H1 (cell line): ENCODE measurements around the gene POMZP3. TPM values are rescaled to one million over a fixed set of nuclear protein-coding genes. Genes with fewer than 3 reads are reported as not detected.
"Not testable (repeated sequence)": the region's sequence is repeated elsewhere in the genome, so short reads cannot be mapped to it uniquely, and the experiment has no call there.

Experiments used
- CTCF ChIA-PET: fragments of 300-600 bp; sonication (Branson Sonifier 250); formaldehyde crosslinking; loops from one replicate; lab custom pipeline; 2021; ENCODE audit not compliant: partially characterized antibody; lab: Charles Lee
- POLR2A ChIA-PET: fragments of 300-600 bp; sonication (Branson Sonifier 250); formaldehyde crosslinking; loops from one replicate; lab custom pipeline; 2021; ENCODE audit warnings: inconsistent platforms; ENCODE audit not compliant: partially characterized antibody; lab: Charles Lee
- DNase-seq, 2 experiments: peaks; one replicate each; pipeline versions ENCODE4 v3.0.0 to v3.0.0-alpha.2; 2010 to 2022; ENCODE audit warnings: low spot score in 2 of 2, low read depth in 1 of 2, mixed read lengths in 1 of 2
- FAIRE-seq: peaks from 2 replicates; lab custom pipeline; 2011; peaks lifted over from hg19 to GRCh38; lab: Jason Lieb, UNC
- H2AFZ ChIP-seq: 2 replicates; pipeline ENCODE4 v1.8.1; 2012; ENCODE audit warnings: low read length, inconsistent platforms
- H2AK5ac ChIP-seq: 2 replicates; pipeline ENCODE4 v1.6.1; 2013; ENCODE audit warnings: low read depth, low read length
- H2BK120ac ChIP-seq: replicated peaks from 2 replicates; pipeline ENCODE3; 2013; ENCODE audit warnings: low read depth, low read length, inconsistent platforms
- H2BK12ac ChIP-seq: 2 replicates; pipeline ENCODE4 v1.6.1; 2013; ENCODE audit warnings: low read depth, low read length
- H2BK15ac ChIP-seq: 2 replicates; pipeline ENCODE4 v1.6.1; 2013; ENCODE audit warnings: low read length
- H2BK20ac ChIP-seq: 2 replicates; pipeline ENCODE4 v1.6.1; 2013; ENCODE audit warnings: low read length
- H2BK5ac ChIP-seq: 2 replicates; pipeline ENCODE4 v1.6.1; 2013; ENCODE audit warnings: low read depth, low read length
- H3K14ac ChIP-seq: 2 replicates; pipeline ENCODE4 v1.6.1; 2013; ENCODE audit warnings: inconsistent platforms; ENCODE audit not compliant: insufficient read length
- H3K18ac ChIP-seq: 2 replicates; pipeline ENCODE4 v1.6.1; 2013; ENCODE audit warnings: low read length; ENCODE audit errors: extremely low read depth
- H3K23ac ChIP-seq: 2 replicates; pipeline ENCODE4 v1.6.1; 2013; ENCODE audit warnings: inconsistent platforms; ENCODE audit not compliant: insufficient read length
- H3K23me2 ChIP-seq: 2 replicates; pipeline ENCODE4 v1.6.1; 2013; ENCODE audit warnings: low read depth, low read length
- H3K27ac ChIP-seq: 2 replicates; pipeline ENCODE4 v1.6.1; 2011; ENCODE audit warnings: low read depth, low read length, inconsistent platforms
- H3K27me3 ChIP-seq, 4 experiments: replicated peaks in 1 of 4; 1 replicate in 1 of 4; 2 replicates in 3 of 4; pipeline versions ENCODE4 v1.6.1 to v1.8.1; 2011 to 2013; ENCODE audit warnings: low read length in 3 of 4, mild to moderate bottlenecking in 3 of 4, inconsistent platforms in 2 of 4, mixed read lengths in 2 of 4, moderate library complexity in 1 of 4; ENCODE audit not compliant: control insufficient read depth in 3 of 4, insufficient read depth in 3 of 4; ENCODE audit errors: extremely low read depth in 1 of 4
- H3K36me3 ChIP-seq, 4 experiments: 2 replicates each; pipeline versions ENCODE4 v1.6.1 to v1.8.1; 2011 to 2013; ENCODE audit warnings: mild to moderate bottlenecking in 4 of 4, low read length in 3 of 4, moderate library complexity in 2 of 4, control low read depth in 1 of 4, inconsistent platforms in 1 of 4; ENCODE audit not compliant: insufficient read depth in 4 of 4, control insufficient read depth in 2 of 4
- H3K4ac ChIP-seq: replicated peaks from 2 replicates; pipeline ENCODE3; 2013; ENCODE audit warnings: low read length, low read depth, mixed read lengths, inconsistent platforms; ENCODE audit not compliant: insufficient read length
- H3K4me1 ChIP-seq, 4 experiments: replicated peaks in 1 of 4; 1 replicate in 1 of 4; 2 replicates in 3 of 4; pipeline versions ENCODE4 v1.6.1 to v1.8.1; 2011 to 2013; ENCODE audit warnings: low read length in 3 of 4, inconsistent platforms in 2 of 4, mixed read lengths in 1 of 4; ENCODE audit not compliant: insufficient read depth in 4 of 4, control insufficient read depth in 3 of 4
- H3K4me2 ChIP-seq, 2 experiments: 2 replicates each; pipeline versions ENCODE4 v1.6.1 to v1.8.1; 2011 to 2013; ENCODE audit warnings: low read depth in 2 of 2, low read length in 2 of 2, control low read depth in 1 of 2, inconsistent platforms in 1 of 2, mild to moderate bottlenecking in 1 of 2; ENCODE audit not compliant: insufficient read depth in 1 of 2
- H3K4me3 ChIP-seq, 4 experiments: fragments of 200-600, 300-600 bp in 1 of 4; sonication (generic), shearing (Covaris generic), sonication (Bioruptor Twin) in 1 of 4; 2 replicates each; pipeline versions ENCODE4 v1.5.1 to v1.8.1; 2011 to 2016; ENCODE audit warnings: low read length in 4 of 4, low read depth in 3 of 4, control low read depth in 2 of 4, inconsistent platforms in 2 of 4, mild to moderate bottlenecking in 2 of 4, mixed read lengths in 1 of 4, moderate library complexity in 1 of 4; ENCODE audit not compliant: insufficient read depth in 2 of 4; ENCODE audit errors: extremely low read depth in 1 of 4
- H3K56ac ChIP-seq: replicated peaks from 2 replicates; pipeline ENCODE3; 2013; ENCODE audit warnings: low read depth, mild to moderate bottlenecking, mixed read lengths, low read length, inconsistent platforms; ENCODE audit not compliant: insufficient read length
- H3K79me1 ChIP-seq: 2 replicates; pipeline ENCODE4 v1.6.1; 2013; ENCODE audit warnings: low read depth, low read length, control low read depth
- H3K79me2 ChIP-seq, 2 experiments: 2 replicates each; pipeline versions ENCODE4 v1.6.1 to v1.8.1; 2012 to 2013; ENCODE audit warnings: low read length in 2 of 2, mild to moderate bottlenecking in 2 of 2, inconsistent platforms in 1 of 2; ENCODE audit not compliant: insufficient read depth in 2 of 2, control insufficient read depth in 1 of 2
- H3K9ac ChIP-seq, 4 experiments: replicated peaks in 1 of 4; 1 replicate in 1 of 4; 2 replicates in 3 of 4; pipeline versions ENCODE4 v1.6.1 to v1.8.1; 2011 to 2013; ENCODE audit warnings: low read depth in 3 of 4, low read length in 3 of 4, control low read depth in 2 of 4, mild to moderate bottlenecking in 2 of 4, moderate library complexity in 2 of 4, inconsistent platforms in 1 of 4; ENCODE audit errors: extremely low read depth in 1 of 4
- H3K9me3 ChIP-seq, 2 experiments: 2 replicates each; pipeline versions ENCODE4 v1.6.1 to v1.8.1; 2012 to 2013; ENCODE audit warnings: mild to moderate bottlenecking in 2 of 2, moderate library complexity in 2 of 2, control low read depth in 1 of 2, inconsistent platforms in 1 of 2, low read depth in 1 of 2, low read length in 1 of 2, mixed read lengths in 1 of 2; ENCODE audit not compliant: insufficient read depth in 2 of 2
- H4K20me1 ChIP-seq, 2 experiments: replicated peaks in 1 of 2; 2 replicates each; pipeline versions ENCODE3 to v1.8.1; 2011 to 2013; ENCODE audit warnings: inconsistent platforms in 2 of 2, low read length in 2 of 2, mild to moderate bottlenecking in 1 of 2; ENCODE audit not compliant: insufficient read depth in 2 of 2, control insufficient read depth in 1 of 2
- H4K5ac ChIP-seq: 2 replicates; pipeline ENCODE4 v1.6.1; 2013; ENCODE audit warnings: low read length, low read depth, mixed read lengths, inconsistent platforms; ENCODE audit not compliant: insufficient read length
- H4K8ac ChIP-seq: 2 replicates; pipeline ENCODE4 v1.8.0; 2013; ENCODE audit warnings: mild to moderate bottlenecking, moderate library complexity, low read length, inconsistent platforms; ENCODE audit not compliant: insufficient read depth; ENCODE audit errors: extremely low read depth
- H4K91ac ChIP-seq: replicated peaks from 2 replicates; pipeline ENCODE3; 2013; ENCODE audit warnings: low read length, mixed read lengths, inconsistent platforms; ENCODE audit not compliant: insufficient read length
- WGBS, 2 experiments: shearing (Covaris generic) in 1 of 2; methylation state at CpG; one replicate each; pipeline versions ENCODE4 v1.1.6 to v1.1.7; 2013 to 2015; ENCODE audit warnings: low lambda C conversion rate in 2 of 2, mixed read lengths in 2 of 2, inconsistent platforms in 1 of 2, low coverage in 1 of 2, missing lambda C conversion rate in 1 of 2; ENCODE audit not compliant: insufficient replicate concordance in 2 of 2, insufficient coverage in 1 of 2, insufficient read length in 1 of 2; ENCODE audit errors: extremely low coverage in 1 of 2, missing lambda C conversion rate in 1 of 2; 5-methylcytosine and 5-hydroxymethylcytosine counted together
- polyA plus RNA-seq, 7 experiments: library from polyadenylated mRNA; depleted of rRNA in 3 of 7; stranded (reverse) in 5 of 7; unstranded in 2 of 7; fragments of >200 nt in 5 of 7; fragments of 200-250 nt in 2 of 7; gene quantifications; 1 replicate in 5 of 7; 2 replicates in 1 of 7; 4 replicates in 1 of 7; pipeline versions ENCODE4 v1.2.1 to v1.2.3, GENCODE V29; 2011 to 2013; ENCODE audit warnings: missing spikeins in 2 of 7, mixed read lengths in 2 of 7
- total RNA-seq: library from RNA; stranded (reverse); fragmentation: NEBNext Ultra II Directional; extraction: Animal tissue kit (Norgen Biotek cat#: 25700); gene quantifications from 2 replicates; pipeline ENCODE4 v1.2.1, GENCODE V29; 2021

POMZP3 gene
- total and polyA plus RNA-seq, 2 of the 8 experiments (the other 6 are each of a cell fraction or from before 2014, with no cell fraction given): 3.2 to 9.0 TPM

DNA sequence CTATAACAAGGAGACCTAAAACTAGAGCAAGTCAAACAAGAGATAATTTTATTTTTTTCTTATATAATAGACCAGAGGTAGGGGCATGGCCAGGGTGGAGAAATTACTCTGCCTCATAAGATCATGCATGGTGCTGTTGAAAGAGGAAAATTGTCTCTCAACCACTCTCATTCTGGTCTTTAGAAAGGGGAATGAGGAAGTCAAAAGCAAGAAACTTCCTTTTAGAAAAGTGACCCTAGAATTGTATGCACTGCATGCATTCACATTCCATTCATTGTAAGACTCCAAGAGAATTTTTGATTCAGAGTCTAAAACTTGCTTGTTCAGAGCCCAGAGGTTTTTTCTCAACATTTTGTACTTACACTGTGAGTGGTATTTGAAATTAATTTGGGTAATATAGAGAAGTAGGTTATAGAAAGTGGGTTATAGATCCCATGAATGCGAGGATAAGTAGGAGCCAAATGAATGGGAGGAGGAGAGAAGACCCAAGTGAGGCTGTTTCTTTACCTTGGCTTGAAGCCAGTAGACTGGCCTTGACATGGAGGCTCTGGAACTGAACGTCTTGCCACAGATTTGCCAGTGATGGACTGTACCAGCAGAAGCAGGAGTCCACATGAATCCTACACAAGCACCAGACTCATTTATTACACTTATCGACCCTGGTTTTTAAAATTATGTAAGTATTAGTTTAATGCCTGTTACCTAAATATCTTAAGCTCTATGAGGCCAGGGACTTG is 51.0 kb downstream of the POMZP3 start:
- DNase-seq, H3K4ac ChIP-seq, H2BK120ac ChIP-seq, H2BK12ac ChIP-seq, H3K27ac ChIP-seq, CTCF ChIA-PET, H3K23me2 ChIP-seq, H3K56ac ChIP-seq, H3K79me1 ChIP-seq, H2BK20ac ChIP-seq, H3K9ac ChIP-seq, H3K27me3 ChIP-seq, H3K36me3 ChIP-seq, H3K14ac ChIP-seq, H2AK5ac ChIP-seq, H3K18ac ChIP-seq, H3K4me2 ChIP-seq, H3K9me3 ChIP-seq, H2BK15ac ChIP-seq, H4K5ac ChIP-seq, H3K23ac ChIP-seq, H4K91ac ChIP-seq, H3K4me1 ChIP-seq, H3K4me3 ChIP-seq, H3K79me2 ChIP-seq, H4K20me1 ChIP-seq, H2AFZ ChIP-seq, H4K8ac ChIP-seq, H2BK5ac ChIP-seq: not testable (repeated sequence)
- 93% methylated on average over 3 of the region's 3 CpGs; no CpG with 5 or more reads in 1 of the 2 experiments for WGBS, 2 experiments
- POLR2A ChIA-PET: interaction anchor here (1.2 kb wide), 1 partner anchor 10 kb away, joined by 3 read pairs; no protein-coding TSS in a partner anchor
- FAIRE-seq: peak; percentile 73

DNA sequence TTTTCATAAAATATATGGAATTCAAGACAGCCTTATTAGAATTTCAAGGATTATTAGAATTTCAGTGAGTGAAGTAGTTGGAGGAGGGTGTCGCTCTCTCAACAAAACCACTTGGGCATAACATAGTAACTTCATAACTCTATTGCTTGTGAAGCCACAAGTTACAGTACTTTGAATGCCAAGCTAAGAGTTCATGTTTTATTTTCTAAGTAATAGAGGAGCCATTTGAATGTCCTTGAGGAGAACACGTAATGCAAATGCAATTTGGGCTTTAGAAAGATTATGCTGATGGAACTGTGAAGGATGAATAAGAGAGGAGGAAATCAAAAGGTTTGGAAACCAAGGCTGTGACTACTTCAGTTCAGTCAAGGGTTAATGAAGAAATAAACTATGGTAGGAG is 51.6 kb downstream of the POMZP3 start:
- CTCF ChIA-PET, H2BK5ac ChIP-seq, H3K36me3 ChIP-seq, H3K4me3 ChIP-seq, H3K4me2 ChIP-seq, H3K14ac ChIP-seq, H3K27ac ChIP-seq, H4K8ac ChIP-seq, H3K9me3 ChIP-seq, H3K4ac ChIP-seq, DNase-seq, H2AK5ac ChIP-seq, H3K56ac ChIP-seq, H4K5ac ChIP-seq, H3K9ac ChIP-seq, H4K20me1 ChIP-seq, H3K79me2 ChIP-seq, H2BK20ac ChIP-seq, H3K4me1 ChIP-seq, H2BK120ac ChIP-seq, H4K91ac ChIP-seq, POLR2A ChIA-PET, H2AFZ ChIP-seq, H2BK15ac ChIP-seq, FAIRE-seq, H3K23ac ChIP-seq, H2BK12ac ChIP-seq, H3K27me3 ChIP-seq, H3K23me2 ChIP-seq, H3K79me1 ChIP-seq, H3K18ac ChIP-seq: not testable (repeated sequence)
- 89% methylated on average over 1 of the region's 2 CpGs; no CpG with 5 or more reads in 1 of the 2 experiments for WGBS, 2 experiments
